Measurements from ENCODE around the gene IL33. TPM values are rescaled to one million over a fixed set of nuclear protein-coding genes. Genes with fewer than 3 reads are reported as not detected.

The IL33 gene
- total and polyA plus RNA-seq, 2 of the 4 experiments (the other 2 are of a cell fraction), result not detected

DNA sequence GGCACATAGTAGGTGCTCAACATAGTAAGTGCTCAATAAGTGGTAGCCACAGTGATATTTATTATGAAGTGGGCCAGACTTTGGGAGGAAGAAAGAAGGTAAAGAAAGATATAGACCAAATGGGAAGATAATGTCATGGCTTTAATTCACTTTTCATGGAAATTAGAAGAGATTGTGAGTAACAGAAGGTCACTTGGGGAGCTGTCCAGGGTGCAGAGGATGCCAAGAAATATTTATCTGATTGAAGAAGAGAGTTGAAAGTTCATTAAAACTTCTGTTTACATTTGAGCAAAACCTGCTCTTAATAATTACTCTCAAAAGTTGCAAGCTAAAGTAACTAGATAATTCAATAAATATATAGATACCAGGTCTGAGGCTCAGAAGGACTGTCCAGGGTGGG is 28.3 kb upstream of the IL33 start:
- H4K91ac ChIP-seq (ENCODE audit: insufficient read depth, low read depth, low read length), result no peak overlapping the region
- H2BK120ac ChIP-seq (ENCODE audit: low read depth, low read length), result no peak overlapping the region
- no peak overlapping the region for H3K4me3 ChIP-seq (ENCODE audit: insufficient read depth, low read depth, low read length)
- no peak overlapping the region for H2AFZ ChIP-seq (replicated peaks; ENCODE audit: low read length, poor library complexity)
- intact Hi-C loops (cut with micrococcal nuclease), result no loop called here
- H2BK15ac ChIP-seq (ENCODE audit: low read depth, low read length), result no peak overlapping the region
- H3K4ac ChIP-seq (ENCODE audit: low read depth, low read length), result no peak overlapping the region
- no peak overlapping the region for H2AK9ac ChIP-seq (replicated peaks; ENCODE audit: low read depth, low read length, poor library complexity)
- DNase-seq (no peak), ATAC-seq (ENCODE audit: low read depth) (no peak)
- H3K4me2 ChIP-seq (ENCODE audit: low read depth, low read length), result no peak overlapping the region
- ChIA-PET CTCF (interaction anchor here (0.6 kb wide), 1 partner anchor 14 kb away, joined by 3 read pairs; no protein-coding TSS in a partner anchor), POLR2A (ENCODE audit: unreplicated experiment) (no interaction called here)
- H3K18ac ChIP-seq (ENCODE audit: low read depth, low read length), result no peak overlapping the region
- 0 out of 2 replicates have a peak, but pooled peaks cover 2% of the 10 kb centered on the region for H3K27me3 ChIP-seq (ENCODE audit: control insufficient read depth, insufficient read depth, low read length)
- H4K5ac ChIP-seq (ENCODE audit: low read depth, low read length), result no peak overlapping the region
- no peak overlapping the region for H2AK5ac ChIP-seq (ENCODE audit: low read depth, low read length)
- H4K8ac ChIP-seq (ENCODE audit: low read depth in 2 of 2, low read length in 2 of 2), result no peak overlapping the region
- no peak overlapping the region for H3K14ac ChIP-seq (replicated peaks; ENCODE audit: low read depth, low read length)
- H3K23ac ChIP-seq (ENCODE audit: low read depth, low read length), result no peak overlapping the region
- no peaks in the 10 kb centered on the region for H3K36me3 ChIP-seq (ENCODE audit: control insufficient read depth, insufficient read depth, low read length)
- H3K9ac ChIP-seq (ENCODE audit: low read depth, low read length), result no peak overlapping the region
- no peak overlapping the region for H2BK20ac ChIP-seq (ENCODE audit: low read depth, low read length)
- dilution Hi-C loops (cut with HindIII; ENCODE audit: low sequenced_read_pairs, unreplicated experiment), result no loop called here
- in situ Hi-C loops (cut with MboI; ENCODE audit: low sequenced_read_pairs), result no loop called here
- no peak overlapping the region for H3K56ac ChIP-seq (ENCODE audit: extremely low read depth, insufficient read depth, low read length)
- H3K9me1 ChIP-seq (ENCODE audit: insufficient read depth, low read length), result no peaks in the 10 kb centered on the region
- H4K20me1 ChIP-seq (ENCODE audit: insufficient read depth, low read length), result no peaks in the 10 kb centered on the region
- H2BK5ac ChIP-seq (ENCODE audit: low read depth, low read length, poor library complexity, severe bottlenecking), result no peak overlapping the region
- H3K9me3 ChIP-seq (ENCODE audit: control insufficient read depth, insufficient read depth, low read length), result no peaks in the 10 kb centered on the region
- H3K4me1 ChIP-seq (ENCODE audit: control insufficient read depth, insufficient read depth, low read length), result no peaks in the 10 kb centered on the region
- H3K27ac ChIP-seq (ENCODE audit: insufficient read depth, low read length), result no peak overlapping the region
- BruUV-seq (replicated peaks), result no TSS peak
- TF ChIP-seq SMC3 (IDR thresholded peaks at IDR 0.05; ENCODE audit: low read depth, low read length) (no peak), CHD1 (IDR thresholded peaks at IDR 0.05; ENCODE audit: low read depth, low read length) (no peak), MXI1 (IDR thresholded peaks at IDR 0.05; ENCODE audit: borderline replicate concordance, low read depth, low read length) (no peak), MAFK (IDR thresholded peaks at IDR 0.05; ENCODE audit: low read depth, low read length) (no peak), CEBPB (IDR thresholded peaks at IDR 0.05; ENCODE audit: low read depth, low read length) (no peak), MAZ (IDR thresholded peaks at IDR 0.05; ENCODE audit: borderline replicate concordance, low read depth, low read length) (no peak), POLR2A (IDR thresholded peaks at IDR 0.05; ENCODE audit: low read depth, low read length) (no peak), RAD21 (IDR thresholded peaks at IDR 0.05; ENCODE audit: low read length) (no peak), NFE2L2 (IDR thresholded peaks at IDR 0.05; ENCODE audit: low read depth, low read length) (no peak), FOS (IDR thresholded peaks at IDR 0.05; ENCODE audit: low read depth, low read length) (no peak)
- TF ChIP-seq, protein P1, sequence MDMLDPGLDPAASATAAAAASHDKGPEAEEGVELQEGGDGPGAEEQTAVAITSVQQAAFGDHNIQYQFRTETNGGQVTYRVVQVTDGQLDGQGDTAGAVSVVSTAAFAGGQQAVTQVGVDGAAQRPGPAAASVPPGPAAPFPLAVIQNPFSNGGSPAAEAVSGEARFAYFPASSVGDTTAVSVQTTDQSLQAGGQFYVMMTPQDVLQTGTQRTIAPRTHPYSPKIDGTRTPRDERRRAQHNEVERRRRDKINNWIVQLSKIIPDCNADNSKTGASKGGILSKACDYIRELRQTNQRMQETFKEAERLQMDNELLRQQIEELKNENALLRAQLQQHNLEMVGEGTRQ (IDR thresholded peaks at IDR 0.05; ENCODE audit: low read depth, low read length), result no peak
- TF ChIP-seq, protein P2, sequence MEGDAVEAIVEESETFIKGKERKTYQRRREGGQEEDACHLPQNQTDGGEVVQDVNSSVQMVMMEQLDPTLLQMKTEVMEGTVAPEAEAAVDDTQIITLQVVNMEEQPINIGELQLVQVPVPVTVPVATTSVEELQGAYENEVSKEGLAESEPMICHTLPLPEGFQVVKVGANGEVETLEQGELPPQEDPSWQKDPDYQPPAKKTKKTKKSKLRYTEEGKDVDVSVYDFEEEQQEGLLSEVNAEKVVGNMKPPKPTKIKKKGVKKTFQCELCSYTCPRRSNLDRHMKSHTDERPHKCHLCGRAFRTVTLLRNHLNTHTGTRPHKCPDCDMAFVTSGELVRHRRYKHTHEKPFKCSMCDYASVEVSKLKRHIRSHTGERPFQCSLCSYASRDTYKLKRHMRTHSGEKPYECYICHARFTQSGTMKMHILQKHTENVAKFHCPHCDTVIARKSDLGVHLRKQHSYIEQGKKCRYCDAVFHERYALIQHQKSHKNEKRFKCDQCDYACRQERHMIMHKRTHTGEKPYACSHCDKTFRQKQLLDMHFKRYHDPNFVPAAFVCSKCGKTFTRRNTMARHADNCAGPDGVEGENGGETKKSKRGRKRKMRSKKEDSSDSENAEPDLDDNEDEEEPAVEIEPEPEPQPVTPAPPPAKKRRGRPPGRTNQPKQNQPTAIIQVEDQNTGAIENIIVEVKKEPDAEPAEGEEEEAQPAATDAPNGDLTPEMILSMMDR (conservative IDR thresholded peaks at IDR 0.05; ENCODE audit: low read depth, low read length), result no peak
- TF ChIP-seq, protein P3, sequence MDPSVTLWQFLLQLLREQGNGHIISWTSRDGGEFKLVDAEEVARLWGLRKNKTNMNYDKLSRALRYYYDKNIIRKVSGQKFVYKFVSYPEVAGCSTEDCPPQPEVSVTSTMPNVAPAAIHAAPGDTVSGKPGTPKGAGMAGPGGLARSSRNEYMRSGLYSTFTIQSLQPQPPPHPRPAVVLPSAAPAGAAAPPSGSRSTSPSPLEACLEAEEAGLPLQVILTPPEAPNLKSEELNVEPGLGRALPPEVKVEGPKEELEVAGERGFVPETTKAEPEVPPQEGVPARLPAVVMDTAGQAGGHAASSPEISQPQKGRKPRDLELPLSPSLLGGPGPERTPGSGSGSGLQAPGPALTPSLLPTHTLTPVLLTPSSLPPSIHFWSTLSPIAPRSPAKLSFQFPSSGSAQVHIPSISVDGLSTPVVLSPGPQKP (IDR thresholded peaks at IDR 0.05; ENCODE audit: borderline replicate concordance, low read depth, low read length), result no peak
- no peaks in the 10 kb centered on the region for H3K79me1 ChIP-seq (ENCODE audit: low read depth in 1 of 2, low read length in 2 of 2)

Measured in IMR-90 (cell line).